Measurements from ENCODE around the gene SUMF1.

DNA sequence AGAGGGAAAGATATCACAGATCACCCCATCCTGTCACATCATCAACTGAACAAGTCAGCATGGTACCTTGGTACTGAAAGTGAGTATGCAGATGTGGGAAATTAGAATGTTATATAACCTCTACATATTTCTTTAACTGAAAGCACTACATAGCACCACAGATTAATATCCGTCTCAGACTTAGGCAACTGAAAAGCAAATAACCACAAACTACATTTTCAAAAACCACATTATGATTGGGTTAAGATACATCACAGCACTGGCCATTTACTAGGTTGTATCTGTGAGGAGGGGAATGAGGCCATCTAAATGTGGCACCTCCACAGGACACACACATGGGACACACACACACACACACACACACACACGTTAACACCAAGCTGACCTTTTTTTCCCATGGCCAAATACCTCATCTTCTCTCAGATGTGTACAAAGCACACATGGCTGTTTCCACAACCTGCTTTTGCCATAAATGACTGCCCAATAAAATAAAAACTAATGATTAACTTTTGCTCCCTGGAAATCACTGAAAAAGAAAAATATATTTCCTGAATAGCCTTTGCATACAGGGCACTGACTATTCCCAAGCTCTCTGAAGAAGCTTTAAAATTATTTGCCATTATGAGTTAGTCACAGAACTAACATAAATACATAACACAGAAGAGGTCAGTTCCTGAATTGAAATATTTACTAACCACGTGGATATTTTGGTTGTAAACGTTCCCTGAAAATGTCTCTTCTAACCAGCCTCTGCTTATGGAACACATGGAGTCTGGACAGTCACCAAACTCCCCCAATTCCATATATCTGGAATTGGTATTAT lies 60.1 kb downstream of the SUMF1 start:
- TF ChIP-seq, protein P1, sequence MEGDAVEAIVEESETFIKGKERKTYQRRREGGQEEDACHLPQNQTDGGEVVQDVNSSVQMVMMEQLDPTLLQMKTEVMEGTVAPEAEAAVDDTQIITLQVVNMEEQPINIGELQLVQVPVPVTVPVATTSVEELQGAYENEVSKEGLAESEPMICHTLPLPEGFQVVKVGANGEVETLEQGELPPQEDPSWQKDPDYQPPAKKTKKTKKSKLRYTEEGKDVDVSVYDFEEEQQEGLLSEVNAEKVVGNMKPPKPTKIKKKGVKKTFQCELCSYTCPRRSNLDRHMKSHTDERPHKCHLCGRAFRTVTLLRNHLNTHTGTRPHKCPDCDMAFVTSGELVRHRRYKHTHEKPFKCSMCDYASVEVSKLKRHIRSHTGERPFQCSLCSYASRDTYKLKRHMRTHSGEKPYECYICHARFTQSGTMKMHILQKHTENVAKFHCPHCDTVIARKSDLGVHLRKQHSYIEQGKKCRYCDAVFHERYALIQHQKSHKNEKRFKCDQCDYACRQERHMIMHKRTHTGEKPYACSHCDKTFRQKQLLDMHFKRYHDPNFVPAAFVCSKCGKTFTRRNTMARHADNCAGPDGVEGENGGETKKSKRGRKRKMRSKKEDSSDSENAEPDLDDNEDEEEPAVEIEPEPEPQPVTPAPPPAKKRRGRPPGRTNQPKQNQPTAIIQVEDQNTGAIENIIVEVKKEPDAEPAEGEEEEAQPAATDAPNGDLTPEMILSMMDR (IDR thresholded peaks at IDR 0.05 in 2 of 3, conservative IDR thresholded peaks at IDR 0.05 in 1 of 3; ENCODE audit: borderline replicate concordance in 1 of 3, insufficient read depth in 1 of 3, low read depth in 2 of 3, low read length in 2 of 3): no peak
- TF ChIP-seq, protein P2, sequence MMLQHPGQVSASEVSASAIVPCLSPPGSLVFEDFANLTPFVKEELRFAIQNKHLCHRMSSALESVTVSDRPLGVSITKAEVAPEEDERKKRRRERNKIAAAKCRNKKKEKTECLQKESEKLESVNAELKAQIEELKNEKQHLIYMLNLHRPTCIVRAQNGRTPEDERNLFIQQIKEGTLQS (IDR thresholded peaks at IDR 0.05): no peak
- no peak for TF ChIP-seq POLR2A (IDR thresholded peaks at IDR 0.05; ENCODE audit: borderline replicate concordance, extremely low read depth, insufficient read depth, insufficient read length)
- TF ChIP-seq CBX3 (IDR thresholded peaks at IDR 0.05; ENCODE audit: low read depth): no peak
- TF ChIP-seq, protein P3, sequence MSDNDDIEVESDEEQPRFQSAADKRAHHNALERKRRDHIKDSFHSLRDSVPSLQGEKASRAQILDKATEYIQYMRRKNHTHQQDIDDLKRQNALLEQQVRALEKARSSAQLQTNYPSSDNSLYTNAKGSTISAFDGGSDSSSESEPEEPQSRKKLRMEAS (IDR thresholded peaks at IDR 0.05): no peak
- TF ChIP-seq, protein P4, sequence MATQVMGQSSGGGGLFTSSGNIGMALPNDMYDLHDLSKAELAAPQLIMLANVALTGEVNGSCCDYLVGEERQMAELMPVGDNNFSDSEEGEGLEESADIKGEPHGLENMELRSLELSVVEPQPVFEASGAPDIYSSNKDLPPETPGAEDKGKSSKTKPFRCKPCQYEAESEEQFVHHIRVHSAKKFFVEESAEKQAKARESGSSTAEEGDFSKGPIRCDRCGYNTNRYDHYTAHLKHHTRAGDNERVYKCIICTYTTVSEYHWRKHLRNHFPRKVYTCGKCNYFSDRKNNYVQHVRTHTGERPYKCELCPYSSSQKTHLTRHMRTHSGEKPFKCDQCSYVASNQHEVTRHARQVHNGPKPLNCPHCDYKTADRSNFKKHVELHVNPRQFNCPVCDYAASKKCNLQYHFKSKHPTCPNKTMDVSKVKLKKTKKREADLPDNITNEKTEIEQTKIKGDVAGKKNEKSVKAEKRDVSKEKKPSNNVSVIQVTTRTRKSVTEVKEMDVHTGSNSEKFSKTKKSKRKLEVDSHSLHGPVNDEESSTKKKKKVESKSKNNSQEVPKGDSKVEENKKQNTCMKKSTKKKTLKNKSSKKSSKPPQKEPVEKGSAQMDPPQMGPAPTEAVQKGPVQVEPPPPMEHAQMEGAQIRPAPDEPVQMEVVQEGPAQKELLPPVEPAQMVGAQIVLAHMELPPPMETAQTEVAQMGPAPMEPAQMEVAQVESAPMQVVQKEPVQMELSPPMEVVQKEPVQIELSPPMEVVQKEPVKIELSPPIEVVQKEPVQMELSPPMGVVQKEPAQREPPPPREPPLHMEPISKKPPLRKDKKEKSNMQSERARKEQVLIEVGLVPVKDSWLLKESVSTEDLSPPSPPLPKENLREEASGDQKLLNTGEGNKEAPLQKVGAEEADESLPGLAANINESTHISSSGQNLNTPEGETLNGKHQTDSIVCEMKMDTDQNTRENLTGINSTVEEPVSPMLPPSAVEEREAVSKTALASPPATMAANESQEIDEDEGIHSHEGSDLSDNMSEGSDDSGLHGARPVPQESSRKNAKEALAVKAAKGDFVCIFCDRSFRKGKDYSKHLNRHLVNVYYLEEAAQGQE (IDR thresholded peaks at IDR 0.05; ENCODE audit: low read depth): no peak
- no peak for TF ChIP-seq SP1 (IDR thresholded peaks at IDR 0.05; ENCODE audit: low read depth)
- TF ChIP-seq YY1 (IDR thresholded peaks at IDR 0.05; ENCODE audit: extremely low read depth, insufficient replicate concordance, low read depth, low read length): no peak
- no peak for TF ChIP-seq EZH2 (IDR thresholded peaks at IDR 0.05)
